ENCODE data around the gene NMNAT2.

DNA sequence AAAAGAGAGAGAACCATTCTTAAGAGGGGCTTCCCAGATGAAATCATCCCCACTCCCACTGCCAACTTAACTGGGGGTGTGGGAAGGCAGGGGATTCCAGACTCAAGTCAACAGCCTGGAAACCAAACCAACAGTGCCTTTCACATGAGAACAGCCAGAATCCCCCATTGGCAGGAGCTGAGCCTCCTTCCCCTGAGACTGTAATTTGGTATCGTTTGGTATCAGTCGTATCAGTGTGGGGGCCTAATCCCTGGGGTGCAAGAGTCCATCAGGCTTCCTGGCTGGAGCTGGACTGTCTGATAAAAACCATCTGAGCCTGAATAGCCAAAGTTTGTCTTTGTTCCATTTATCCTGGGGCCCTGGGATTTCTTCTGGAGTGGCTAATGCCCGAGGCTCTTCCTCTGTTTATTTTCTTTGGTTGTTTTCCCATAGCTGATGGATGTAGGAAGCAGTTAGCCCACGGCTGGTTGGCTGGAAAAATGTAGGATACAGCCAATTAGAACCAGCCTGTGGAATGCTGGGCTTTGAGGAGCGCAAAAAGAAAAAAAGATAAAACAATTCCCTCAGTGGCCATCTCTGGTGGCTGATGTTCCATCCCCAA is 147.5 kb downstream of the NMNAT2 start:
- TF ChIP-seq CTCF (IDR thresholded peaks at IDR 0.05) (no peak), POLR2AphosphoS5 (IDR thresholded peaks at IDR 0.05) (no peak), EP300 (IDR thresholded peaks at IDR 0.05) (no peak)
